Measurements from ENCODE around the gene KDM3A.

DNA sequence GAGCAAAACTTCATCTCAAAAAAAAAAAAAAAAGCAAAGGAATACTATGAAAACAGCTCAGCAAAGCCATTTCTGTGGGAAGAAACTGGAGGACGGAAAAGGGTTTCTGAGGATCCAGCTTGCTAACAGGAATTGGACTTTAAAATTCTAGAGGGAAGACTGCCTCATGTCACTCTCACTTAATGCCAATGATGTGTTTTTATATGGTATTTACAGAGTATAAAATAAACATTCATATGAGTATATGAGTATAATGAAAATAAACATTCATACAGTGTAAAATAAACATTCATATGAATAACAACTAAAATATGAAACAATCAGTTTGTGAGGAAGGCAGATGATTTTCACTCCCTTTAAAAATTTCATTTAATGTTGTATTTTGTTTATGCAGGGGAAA lies 78.2 kb downstream of the KDM3A start:
- no peak for TF ChIP-seq POLR2A (IDR thresholded peaks at IDR 0.05)
- TF ChIP-seq, protein P1, sequence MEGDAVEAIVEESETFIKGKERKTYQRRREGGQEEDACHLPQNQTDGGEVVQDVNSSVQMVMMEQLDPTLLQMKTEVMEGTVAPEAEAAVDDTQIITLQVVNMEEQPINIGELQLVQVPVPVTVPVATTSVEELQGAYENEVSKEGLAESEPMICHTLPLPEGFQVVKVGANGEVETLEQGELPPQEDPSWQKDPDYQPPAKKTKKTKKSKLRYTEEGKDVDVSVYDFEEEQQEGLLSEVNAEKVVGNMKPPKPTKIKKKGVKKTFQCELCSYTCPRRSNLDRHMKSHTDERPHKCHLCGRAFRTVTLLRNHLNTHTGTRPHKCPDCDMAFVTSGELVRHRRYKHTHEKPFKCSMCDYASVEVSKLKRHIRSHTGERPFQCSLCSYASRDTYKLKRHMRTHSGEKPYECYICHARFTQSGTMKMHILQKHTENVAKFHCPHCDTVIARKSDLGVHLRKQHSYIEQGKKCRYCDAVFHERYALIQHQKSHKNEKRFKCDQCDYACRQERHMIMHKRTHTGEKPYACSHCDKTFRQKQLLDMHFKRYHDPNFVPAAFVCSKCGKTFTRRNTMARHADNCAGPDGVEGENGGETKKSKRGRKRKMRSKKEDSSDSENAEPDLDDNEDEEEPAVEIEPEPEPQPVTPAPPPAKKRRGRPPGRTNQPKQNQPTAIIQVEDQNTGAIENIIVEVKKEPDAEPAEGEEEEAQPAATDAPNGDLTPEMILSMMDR (IDR thresholded peaks at IDR 0.05): no peak
